HG02981 (cell line): ENCODE results near the gene GATB.

Source experiments
- ATAC-seq: cut with Tn5 transposase; IDR thresholded peaks from one replicate; pipeline ENCODE4 v1.9.1; 2021; ENCODE audit warnings: mild to moderate bottlenecking, moderate library complexity; ENCODE audit not compliant: unreplicated experiment

Gene GATB

GRCh38 chr4:151678048-151678872, 82.5 kb downstream of the GATB start:
- no peak for ATAC-seq

DNA sequence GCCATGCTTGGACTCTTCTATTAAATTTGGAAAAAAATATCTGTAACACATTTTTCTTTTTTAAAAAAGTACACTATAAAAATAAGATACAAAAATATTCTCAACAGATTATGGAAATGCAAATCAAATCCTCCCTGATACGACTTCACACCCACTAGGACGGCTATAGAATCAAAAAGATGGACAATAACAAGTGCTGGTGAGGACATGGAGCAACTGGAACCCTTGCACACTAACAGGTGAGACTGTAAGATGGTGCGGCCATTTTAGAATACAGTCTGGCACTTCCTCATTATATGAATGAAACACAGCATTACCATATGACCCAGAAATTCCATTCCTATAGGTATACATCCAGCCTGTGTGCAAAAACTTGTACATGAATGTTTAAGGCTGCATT, 83.6 kb downstream of the GATB start:
- no peak for ATAC-seq

DNA sequence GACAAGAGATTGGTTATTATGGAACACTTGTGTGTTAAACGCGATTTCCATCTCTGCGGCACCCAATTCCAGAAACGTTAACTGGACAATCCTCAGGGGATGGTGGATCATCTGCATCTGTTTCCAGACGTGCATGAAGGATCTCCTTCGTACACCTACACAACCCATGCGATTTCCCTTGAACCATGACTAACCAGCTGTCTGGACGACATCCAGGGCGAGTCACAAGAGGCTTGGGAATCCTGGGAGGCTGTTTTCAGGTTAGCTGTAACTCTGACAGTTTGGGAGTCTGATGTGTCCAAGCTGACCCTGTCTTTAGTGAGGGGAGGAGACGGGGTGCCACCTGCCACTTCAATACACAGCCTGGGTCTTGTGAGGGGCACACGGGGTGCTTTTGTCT, 84.5 kb downstream of the GATB start:
- ATAC-seq = no peak

DNA sequence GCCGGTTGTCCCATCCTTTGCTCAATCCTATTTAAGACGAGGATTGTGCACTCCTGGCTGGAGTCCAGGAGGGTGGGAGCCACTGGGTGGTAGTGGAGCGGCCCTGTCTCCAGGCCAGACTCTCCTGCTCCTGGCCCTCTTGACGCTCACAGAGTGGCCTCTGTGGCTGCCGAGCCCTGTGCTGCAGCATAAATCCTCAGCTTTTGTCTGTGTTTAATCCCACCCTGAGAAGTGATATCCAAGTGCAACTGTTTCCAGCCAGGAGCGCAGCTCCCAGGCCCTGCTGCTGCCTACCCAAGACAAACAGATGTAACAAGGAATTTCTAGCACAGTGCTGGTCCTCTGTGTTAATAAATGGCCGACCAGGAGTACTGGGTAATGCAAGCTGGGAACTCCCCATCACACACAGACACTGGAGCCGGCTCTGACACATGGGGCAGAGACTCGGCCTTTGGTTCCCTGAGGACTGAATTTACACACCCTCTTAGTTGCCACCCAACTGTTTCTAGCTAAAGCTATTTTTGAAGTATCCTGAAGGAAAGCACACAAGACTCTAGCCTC, 85.3 kb downstream of the GATB start:
- no peak for ATAC-seq

- no peak for ATAC-seq
Observed at GRCh38 chr4:151674804-151675391, 85.9 kb downstream of the GATB start.

DNA sequence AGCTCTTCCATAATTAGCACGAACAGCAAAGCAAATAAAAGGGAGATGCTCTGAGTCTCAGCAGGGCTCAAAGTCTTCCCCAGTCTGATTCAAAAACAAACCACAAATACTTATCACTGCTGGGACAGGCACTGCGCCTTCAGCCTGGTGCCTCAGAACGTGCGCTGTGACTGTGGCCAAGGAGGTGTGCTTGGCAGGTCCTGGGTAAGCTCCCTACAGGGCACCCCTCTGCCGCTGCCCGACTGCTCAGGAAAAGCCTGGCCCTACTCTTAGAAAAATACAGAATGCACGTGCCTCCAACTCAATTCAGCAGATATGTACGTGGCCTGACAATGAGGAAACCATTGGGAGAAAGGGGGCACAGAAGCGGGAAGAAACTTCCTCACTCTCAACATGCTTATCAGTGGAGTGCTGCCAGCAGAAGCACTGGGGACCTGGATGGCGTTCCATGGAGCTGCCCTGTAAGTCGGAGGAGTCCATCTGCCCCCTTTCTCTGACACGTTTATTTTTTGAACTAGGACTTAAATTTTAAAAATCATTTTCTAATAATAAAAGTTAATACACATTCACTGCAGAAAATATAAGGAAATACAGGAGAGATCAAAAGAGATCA, 86.8 kb downstream of the GATB start:
- ATAC-seq = no peak

DNA sequence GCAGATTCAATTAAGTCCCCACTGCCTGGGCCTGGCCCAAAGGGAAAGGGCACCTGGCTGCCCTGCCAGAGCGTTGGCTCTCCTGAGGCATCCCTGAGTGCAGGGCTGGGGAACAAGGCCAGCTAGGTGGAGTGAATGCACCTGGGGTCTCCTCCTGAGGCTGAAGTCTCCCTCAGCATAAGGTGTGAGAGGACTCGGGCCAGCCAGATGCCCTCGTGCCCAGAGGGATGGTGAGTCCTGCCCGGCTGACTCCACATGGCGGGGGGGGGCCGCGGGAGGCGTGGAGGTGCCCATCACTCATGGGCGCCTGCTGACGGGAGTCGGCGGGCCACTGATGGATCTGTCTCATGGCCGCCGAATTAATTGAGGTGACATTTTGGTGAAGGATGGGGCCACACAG, 87.8 kb downstream of the GATB start:
- ATAC-seq = no peak

DNA sequence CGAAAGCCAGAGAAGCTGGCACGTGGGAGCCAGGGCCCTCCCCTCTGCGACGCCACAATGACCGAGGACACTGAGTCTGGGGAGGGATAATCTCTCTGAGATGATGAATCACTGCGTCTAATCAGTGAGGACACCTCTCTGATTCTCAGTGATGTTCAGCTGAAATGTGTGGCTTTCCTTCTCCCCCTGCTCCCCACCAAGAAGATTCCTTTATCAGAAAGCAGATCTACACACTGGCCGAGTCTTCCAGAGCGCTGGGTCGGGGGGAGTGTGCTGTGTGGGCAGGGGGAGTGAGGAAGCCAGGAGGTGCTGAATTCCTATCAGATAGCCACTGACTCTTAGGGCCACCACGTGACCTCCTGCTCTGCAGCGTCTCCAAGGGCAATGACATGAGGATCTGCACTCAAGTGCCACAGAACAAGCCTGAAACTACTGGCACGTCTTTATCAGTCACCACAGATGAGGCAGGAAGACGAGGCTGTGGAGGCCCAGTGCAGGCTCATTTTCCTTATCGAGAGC, 89.2 kb downstream of the GATB start:
- no peak for ATAC-seq

- no peak for ATAC-seq
Observed at GRCh38 chr4:151670843-151671242, 90.0 kb downstream of the GATB start.

GRCh38 chr4:151669990-151670389, 90.8 kb downstream of the GATB start:
- no peak for ATAC-seq

GRCh38 chr4:151668689-151669402, 92.0 kb downstream of the GATB start:
- ATAC-seq = no peak

- no peak for ATAC-seq
Observed at GRCh38 chr4:151667666-151668065, 93.1 kb downstream of the GATB start.

DNA sequence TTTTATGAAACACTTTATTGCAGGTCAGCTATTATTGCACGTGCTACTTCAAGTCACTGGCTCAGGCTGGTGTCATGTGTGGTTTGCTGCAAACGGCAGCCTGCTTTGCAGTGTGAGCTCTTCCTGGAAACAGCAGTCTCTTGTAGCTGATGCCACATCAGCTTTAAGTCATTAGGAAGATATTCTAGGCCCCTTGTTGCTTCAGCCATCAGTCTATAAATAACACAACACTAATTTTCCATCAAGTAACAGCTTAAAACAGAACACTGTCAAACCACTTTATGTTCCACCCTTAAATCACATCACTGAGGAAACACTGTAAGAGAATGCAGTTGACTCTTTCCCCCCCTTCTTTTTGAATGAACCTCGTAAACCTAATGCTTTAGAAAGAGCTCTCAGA, 93.8 kb downstream of the GATB start:
- ATAC-seq = no peak

- no peak for ATAC-seq
Observed at GRCh38 chr4:151666501-151666900, 94.3 kb downstream of the GATB start.

- no peak for ATAC-seq
Observed at GRCh38 chr4:151665785-151666127, 95.1 kb downstream of the GATB start.

- no peak for ATAC-seq
Observed at GRCh38 chr4:151665022-151665784, 95.6 kb downstream of the GATB start.

- no peak for ATAC-seq
Observed at GRCh38 chr4:151664289-151664688, 96.5 kb downstream of the GATB start.

GRCh38 chr4:151663109-151663508, 97.7 kb downstream of the GATB start:
- no peak for ATAC-seq

GRCh38 chr4:151661873-151662272, 98.9 kb downstream of the GATB start:
- no peak for ATAC-seq

- no peak for ATAC-seq
Observed at GRCh38 chr4:151660676-151661075, 100.1 kb downstream of the GATB start.
